CD4-positive, alpha-beta T cell treated with Interleukin-17A for 1 hour (primary cell): ENCODE data around the gene KAZN.

Experiments used
- DNase-seq: peaks from one replicate; pipeline ENCODE4 v3.0.0-alpha.2; 2020

Gene KAZN

GRCh38 chr1:14996133-14997050, 397.9 kb downstream of the KAZN start:
- DNase-seq, result no peak

- DNase-seq, result no peak
These were observed 399.3 kb downstream of the KAZN start for GRCh38 chr1:14997646-14998276.

- DNase-seq, result no peak
These were observed 401.0 kb downstream of the KAZN start for GRCh38 chr1:14999441-14999840.

GRCh38 chr1:15000030-15000429, 401.5 kb downstream of the KAZN start:
- no peak for DNase-seq

GRCh38 chr1:15000671-15001070, 402.2 kb downstream of the KAZN start:
- no peak for DNase-seq

GRCh38 chr1:15001317-15001915, 402.9 kb downstream of the KAZN start:
- DNase-seq, result no peak

GRCh38 chr1:15002325-15002724, 403.8 kb downstream of the KAZN start:
- no peak for DNase-seq

- DNase-seq, result no peak
These were observed 405.9 kb downstream of the KAZN start for GRCh38 chr1:15004396-15004795.

GRCh38 chr1:15005116-15005515, 406.6 kb downstream of the KAZN start:
- no peak for DNase-seq

GRCh38 chr1:15007368-15007767, 408.9 kb downstream of the KAZN start:
- no peak for DNase-seq

GRCh38 chr1:15007842-15008241, 409.4 kb downstream of the KAZN start:
- no peak for DNase-seq

- DNase-seq, result no peak
These were observed 410.6 kb downstream of the KAZN start for GRCh38 chr1:15008783-15009729.

GRCh38 chr1:15011160-15011559, 412.7 kb downstream of the KAZN start:
- DNase-seq, result no peak

GRCh38 chr1:15011661-15012060, 413.2 kb downstream of the KAZN start:
- DNase-seq, result no peak

GRCh38 chr1:15012822-15013221, 414.3 kb downstream of the KAZN start:
- no peak for DNase-seq

GRCh38 chr1:15013767-15014166, 415.3 kb downstream of the KAZN start:
- DNase-seq, result no peak

- no peak for DNase-seq
These were observed 416.0 kb downstream of the KAZN start for GRCh38 chr1:15014516-15014915.

- no peak for DNase-seq
These were observed 417.5 kb downstream of the KAZN start for GRCh38 chr1:15016001-15016400.

GRCh38 chr1:15016526-15016925, 418.0 kb downstream of the KAZN start:
- no peak for DNase-seq

- DNase-seq, result no peak
These were observed 418.6 kb downstream of the KAZN start for GRCh38 chr1:15017120-15017519.

GRCh38 chr1:15018767-15019166, 420.3 kb downstream of the KAZN start:
- no peak for DNase-seq

- no peak for DNase-seq
These were observed 422.7 kb downstream of the KAZN start for GRCh38 chr1:15020943-15021745.
